AG10803 (cell line): ENCODE results near the gene STX18.

Source experiments
- DNase-seq: peaks from one replicate; pipeline ENCODE4 v3.0.0; 2010; ENCODE audit warnings: low read depth
- H3K4me3 ChIP-seq: 2 replicates; pipeline ENCODE4 v1.5.1; 2011; ENCODE audit warnings: mild to moderate bottlenecking, low read length, control low read depth
- TF ChIP-seq, protein P1 (sequence below): conservative IDR thresholded peaks from 2 replicates; pipeline ENCODE4 v1.5.1; 2011; ENCODE audit warnings: mild to moderate bottlenecking, low read length, control low read depth, inconsistent platforms

The STX18 gene

DNA sequence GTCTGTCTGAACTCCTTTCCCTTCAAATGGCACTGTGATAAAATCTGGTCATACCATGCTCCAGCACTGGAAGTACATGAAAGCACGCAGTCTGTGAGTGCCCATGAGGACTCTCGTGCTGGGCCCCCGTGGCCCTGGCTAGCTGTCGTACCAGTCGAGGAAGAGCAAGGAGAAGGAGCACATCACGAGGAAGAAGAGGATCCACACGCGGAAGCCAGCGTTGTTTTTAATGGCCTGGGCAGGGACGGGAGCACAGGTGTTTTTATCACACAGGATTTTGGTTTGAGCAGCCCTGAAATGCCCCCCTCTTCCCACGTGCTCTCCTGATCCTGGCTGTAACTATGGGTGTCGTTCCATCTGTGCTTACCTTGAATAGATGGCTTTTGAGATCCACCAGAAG is 122.0 kb downstream of the STX18 start:
- DNase-seq = no peak
- TF ChIP-seq, protein P1, sequence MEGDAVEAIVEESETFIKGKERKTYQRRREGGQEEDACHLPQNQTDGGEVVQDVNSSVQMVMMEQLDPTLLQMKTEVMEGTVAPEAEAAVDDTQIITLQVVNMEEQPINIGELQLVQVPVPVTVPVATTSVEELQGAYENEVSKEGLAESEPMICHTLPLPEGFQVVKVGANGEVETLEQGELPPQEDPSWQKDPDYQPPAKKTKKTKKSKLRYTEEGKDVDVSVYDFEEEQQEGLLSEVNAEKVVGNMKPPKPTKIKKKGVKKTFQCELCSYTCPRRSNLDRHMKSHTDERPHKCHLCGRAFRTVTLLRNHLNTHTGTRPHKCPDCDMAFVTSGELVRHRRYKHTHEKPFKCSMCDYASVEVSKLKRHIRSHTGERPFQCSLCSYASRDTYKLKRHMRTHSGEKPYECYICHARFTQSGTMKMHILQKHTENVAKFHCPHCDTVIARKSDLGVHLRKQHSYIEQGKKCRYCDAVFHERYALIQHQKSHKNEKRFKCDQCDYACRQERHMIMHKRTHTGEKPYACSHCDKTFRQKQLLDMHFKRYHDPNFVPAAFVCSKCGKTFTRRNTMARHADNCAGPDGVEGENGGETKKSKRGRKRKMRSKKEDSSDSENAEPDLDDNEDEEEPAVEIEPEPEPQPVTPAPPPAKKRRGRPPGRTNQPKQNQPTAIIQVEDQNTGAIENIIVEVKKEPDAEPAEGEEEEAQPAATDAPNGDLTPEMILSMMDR = no peak
- H3K4me3 ChIP-seq = no peak overlapping the region

DNA sequence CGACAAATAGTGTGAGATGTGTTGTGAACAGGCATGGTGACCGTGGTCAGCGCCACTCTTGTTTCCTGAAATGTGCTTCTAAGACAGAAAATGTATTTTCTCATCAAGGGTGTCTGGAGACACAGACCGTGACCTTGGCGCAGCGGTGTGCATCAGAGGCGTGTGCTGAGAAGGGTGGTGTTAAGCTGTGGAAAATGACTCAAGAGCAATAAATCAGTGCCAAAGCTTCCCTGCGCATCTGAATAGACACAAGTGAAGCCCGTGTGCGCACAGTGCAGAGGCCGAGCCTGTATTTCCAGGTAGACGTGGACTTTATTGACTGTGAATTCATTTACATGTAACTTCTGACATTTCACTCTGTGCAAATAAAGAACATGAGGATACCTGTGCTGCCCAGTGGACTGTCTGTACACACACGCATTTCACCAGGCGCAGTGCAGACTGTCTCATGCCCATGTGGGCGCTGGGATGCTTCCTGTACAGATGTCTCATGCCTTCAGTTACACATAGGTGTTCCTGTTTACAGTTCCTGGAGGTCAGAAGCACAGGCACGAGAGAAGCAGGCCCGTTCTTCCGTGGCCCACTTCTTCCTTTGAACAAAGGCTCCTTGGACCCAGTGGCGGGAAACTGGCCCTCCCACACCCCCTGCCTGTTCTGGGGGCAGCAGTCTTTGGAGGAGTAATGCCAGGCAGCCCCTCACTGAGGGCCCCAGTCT is 123.0 kb downstream of the STX18 start:
- TF ChIP-seq, protein P1 = no peak
- no peak overlapping the region for H3K4me3 ChIP-seq
- no peak for DNase-seq

DNA sequence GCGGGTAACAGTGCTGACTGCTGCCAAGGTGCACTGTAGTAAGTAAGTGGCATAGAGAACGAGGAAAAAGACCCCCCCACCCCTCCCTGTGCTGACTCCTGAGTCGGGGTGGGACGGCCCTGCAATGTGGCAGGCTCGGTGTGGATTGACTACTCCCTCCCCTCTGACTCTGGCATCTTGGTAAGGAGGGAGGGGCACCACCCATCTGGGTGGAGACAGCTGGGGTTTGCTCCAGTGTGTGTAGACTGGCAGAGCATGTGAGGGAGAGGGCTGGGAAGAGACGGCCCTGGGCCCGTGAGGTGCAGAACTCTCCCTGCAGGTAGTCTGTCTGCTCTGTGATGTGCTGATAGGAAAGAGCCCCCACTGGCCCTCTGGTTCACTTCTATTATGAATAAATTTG is 124.0 kb downstream of the STX18 start:
- no peak for DNase-seq
- no peak overlapping the region for H3K4me3 ChIP-seq
- TF ChIP-seq, protein P1 = no peak

DNA sequence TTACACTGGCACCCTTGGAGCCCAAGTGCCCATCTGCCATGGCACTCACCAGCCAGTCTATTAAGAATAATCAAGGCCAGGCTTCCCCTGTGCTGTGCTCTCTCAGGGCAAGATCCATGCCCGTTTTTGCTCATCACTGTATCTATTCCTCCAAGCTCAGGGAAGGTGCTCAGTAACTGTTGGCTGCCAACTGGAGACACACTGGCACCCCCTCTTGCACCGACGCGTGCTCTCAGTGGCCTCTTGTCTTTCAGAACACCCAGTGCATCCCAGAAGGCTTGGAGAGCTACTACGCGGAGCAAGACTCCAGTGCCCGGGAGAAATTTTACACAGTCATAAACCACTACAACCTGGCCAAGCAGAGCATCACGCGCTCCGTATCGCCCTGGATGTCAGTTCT is 124.9 kb downstream of the STX18 start:
- TF ChIP-seq, protein P1 = no peak

DNA sequence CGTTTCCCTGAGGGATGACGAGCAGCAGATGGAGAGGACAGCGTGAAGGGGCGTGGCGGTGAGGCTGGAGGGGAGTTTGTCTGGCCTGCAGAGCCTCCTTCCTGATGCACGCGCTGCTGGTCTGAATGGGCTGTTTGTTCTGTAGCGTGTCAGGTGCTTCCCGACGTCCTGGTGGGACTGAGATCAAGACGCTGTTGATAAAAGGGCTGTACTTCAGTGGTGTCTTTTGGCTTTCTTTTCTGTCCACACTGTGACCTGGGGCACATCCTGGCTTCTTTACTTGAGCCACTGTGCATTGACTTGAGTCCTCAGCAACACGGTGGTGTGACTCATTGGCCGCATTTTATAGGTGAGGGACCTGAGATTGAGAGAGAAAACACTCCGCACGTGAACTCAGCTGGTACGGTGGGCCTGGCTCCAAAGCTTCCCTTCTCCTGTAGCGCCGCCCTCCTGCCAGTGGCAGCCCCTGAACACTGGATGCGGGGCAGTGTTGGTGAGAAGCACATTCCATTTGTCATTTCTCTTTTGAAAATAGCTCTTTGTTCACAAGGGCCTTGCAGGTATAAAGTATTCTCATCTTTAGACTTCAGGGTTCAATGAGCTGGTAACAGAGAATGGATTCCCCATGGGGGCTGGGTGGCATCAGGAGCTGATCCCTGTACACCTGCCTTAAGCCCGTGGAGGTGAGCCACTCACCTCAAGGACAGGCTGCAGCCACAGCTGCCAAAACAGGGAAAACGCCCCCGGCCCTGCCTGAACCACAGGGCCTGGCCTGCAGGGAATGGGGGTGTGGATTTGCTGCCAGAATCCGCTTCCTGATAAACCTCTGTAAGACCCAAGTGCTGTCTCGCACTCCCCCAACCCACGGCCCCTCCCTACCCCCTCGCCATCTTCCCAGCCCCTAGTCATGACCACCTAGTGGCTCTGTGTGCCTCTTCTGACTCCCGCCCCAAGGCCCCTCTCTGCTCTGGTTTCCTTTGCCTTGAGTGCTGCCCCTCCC is 125.7 kb downstream of the STX18 start:
- TF ChIP-seq, protein P1 = no peak
- no peak overlapping the region for H3K4me3 ChIP-seq
- no peak for DNase-seq

More for the DNA sequence above, 124.9 kb downstream of the STX18 start:
- no peak overlapping the region for H3K4me3 ChIP-seq
- no peak for DNase-seq

DNA sequence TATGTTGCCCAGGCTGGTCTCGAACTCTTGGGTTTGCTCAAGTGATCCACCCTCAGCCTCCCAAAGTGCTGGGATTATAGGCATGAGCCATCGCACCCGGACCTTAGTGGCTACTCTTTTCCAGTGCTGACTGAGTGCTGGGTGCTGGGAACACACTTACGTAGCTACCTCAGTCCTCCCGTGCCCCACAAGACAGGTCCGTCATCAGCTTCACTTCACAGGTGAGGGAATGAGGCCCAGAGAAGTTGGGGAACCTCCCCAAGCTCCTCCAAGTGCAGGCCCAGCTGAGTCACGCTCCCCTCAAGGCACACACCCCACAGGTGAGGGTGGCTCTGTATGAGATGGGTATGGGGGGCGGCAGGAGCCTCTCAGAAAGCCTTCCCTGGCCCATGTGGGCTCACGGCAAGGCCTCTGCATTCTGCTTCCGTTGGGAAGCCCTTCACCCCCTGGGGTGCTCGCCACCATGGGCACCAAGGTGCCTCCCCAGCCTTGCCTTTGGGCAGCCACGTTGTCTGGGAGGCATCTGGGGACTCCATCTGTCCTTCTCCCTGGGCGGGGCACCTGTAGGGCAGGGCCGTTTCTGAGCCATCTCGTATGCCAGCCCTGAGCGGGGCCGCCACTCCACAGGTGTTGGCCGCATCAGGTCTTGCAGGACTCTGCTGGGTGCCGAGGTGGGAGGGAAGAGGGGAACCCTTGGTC is 126.6 kb downstream of the STX18 start:
- DNase-seq = no peak
- TF ChIP-seq, protein P1 = no peak
- no peak overlapping the region for H3K4me3 ChIP-seq
